GM12873 (cell line): ENCODE data around the gene AOAH.

ENCODE experiments used
- TF ChIP-seq, protein P1 (sequence below): IDR thresholded peaks from 2 replicates; pipeline ENCODE4 v1.5.1; 2012; ENCODE audit warnings: low read depth, mild to moderate bottlenecking, moderate library complexity, low read length, control low read depth; ENCODE audit not compliant: insufficient read depth; ENCODE audit errors: missing control alignments

The AOAH gene

DNA sequence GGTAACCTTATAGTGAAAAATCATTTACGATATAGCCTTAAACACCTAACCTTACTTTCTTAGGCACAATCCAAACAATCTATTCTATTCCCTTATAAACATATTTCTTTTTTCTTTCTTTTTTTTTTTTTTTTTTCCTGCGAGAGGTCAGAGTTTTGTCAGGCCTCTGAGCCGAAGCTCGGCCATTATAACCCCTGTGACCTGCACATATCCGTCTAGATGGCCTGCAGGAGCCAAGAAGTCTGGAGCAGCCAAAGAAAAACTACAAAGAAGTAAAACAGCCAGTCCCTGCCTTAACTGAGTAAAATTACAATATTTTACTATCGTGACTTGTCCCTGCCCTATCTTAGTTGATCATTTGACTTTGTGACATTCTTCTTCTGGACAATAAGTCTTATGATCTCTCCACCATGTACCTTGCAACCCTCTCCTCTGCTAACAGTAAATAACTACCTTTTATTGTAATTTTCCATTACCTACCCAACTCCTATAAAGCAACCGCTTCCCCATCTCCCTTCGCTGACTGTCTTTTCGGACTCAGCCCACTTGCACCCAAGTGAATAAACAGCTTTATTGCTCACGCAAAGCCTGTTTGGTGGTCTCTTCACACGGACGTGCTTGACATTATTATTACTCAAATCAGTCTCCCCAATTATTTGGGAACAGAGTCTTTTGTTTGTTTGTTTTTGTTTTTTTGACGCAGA is 64.5 kb downstream of the AOAH start:
- TF ChIP-seq, protein P1, sequence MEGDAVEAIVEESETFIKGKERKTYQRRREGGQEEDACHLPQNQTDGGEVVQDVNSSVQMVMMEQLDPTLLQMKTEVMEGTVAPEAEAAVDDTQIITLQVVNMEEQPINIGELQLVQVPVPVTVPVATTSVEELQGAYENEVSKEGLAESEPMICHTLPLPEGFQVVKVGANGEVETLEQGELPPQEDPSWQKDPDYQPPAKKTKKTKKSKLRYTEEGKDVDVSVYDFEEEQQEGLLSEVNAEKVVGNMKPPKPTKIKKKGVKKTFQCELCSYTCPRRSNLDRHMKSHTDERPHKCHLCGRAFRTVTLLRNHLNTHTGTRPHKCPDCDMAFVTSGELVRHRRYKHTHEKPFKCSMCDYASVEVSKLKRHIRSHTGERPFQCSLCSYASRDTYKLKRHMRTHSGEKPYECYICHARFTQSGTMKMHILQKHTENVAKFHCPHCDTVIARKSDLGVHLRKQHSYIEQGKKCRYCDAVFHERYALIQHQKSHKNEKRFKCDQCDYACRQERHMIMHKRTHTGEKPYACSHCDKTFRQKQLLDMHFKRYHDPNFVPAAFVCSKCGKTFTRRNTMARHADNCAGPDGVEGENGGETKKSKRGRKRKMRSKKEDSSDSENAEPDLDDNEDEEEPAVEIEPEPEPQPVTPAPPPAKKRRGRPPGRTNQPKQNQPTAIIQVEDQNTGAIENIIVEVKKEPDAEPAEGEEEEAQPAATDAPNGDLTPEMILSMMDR: no peak

DNA sequence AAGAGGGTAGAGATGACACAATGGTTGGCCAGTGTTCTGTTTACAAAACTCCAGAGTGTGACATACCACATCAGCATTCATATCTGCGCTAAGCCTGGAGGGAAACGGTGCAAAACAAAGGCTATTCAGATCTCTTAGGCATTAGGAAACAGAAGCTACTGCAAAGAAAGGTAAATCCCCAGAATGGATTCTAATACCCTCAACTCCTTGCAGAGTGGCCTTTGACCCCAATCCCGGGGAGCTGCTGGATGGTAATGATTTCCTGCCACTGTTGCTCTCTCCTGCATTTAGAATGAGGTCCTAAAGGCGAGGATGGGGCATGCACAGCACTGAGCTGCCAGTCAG is 65.2 kb downstream of the AOAH start:
- TF ChIP-seq, protein P1: no peak

- TF ChIP-seq, protein P1: no peak
These were observed 65.7 kb downstream of the AOAH start for GRCh38 chr7:36658335-36659171.

- TF ChIP-seq, protein P1: no peak
These were observed 67.1 kb downstream of the AOAH start for GRCh38 chr7:36657036-36657660.

DNA sequence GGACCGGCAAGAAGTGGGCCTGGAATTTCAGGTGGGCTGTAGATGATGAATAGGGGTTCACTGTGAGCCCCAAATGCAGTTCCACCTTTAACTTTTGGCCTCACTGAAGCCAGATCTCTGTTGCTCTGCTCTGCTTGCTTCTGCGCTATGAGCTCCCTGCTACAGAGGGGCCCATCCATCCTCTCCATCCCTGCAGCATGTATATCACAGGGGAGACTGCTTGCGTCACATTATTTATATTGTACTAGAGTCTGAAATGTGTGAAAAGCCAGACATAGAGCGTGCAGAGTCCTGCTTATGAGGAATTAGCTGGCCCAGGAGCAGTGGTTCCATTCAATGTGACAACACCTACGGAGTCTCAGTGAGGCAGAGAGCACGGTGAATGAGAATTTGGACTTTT is 69.9 kb downstream of the AOAH start:
- TF ChIP-seq, protein P1: no peak

DNA sequence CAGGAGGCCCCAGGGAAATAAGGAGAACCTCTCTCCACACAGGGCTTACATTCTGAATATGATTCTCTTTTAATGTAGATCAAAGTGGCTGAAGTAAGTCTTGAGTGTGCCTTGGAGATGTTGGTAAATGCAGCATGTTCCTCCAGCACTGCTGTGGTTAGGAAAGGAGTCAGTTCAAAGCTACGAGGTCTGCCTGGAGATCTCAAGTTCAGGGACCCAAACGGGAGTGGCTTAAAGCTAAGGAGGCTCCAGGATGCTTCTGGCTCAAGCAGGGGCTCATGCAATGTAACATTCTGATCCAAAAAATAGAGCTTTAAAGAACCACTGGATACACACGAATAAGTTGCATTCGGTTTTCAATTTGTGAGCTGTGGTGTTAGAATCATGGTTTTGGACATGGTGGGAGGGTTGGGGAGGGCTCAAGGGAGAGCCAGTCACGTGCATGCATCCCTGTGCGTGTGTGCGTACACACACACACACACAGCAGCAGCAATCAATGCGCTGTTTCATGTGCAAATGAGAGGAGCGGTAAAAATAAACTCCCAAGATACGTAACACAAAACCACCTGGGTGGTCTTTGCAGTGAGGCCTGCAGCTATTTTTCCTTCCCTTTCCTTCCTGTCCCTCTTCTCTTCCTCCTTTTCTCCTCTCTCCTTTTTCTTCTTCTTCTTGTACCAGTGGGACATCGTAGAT is 70.5 kb downstream of the AOAH start:
- TF ChIP-seq, protein P1: no peak

DNA sequence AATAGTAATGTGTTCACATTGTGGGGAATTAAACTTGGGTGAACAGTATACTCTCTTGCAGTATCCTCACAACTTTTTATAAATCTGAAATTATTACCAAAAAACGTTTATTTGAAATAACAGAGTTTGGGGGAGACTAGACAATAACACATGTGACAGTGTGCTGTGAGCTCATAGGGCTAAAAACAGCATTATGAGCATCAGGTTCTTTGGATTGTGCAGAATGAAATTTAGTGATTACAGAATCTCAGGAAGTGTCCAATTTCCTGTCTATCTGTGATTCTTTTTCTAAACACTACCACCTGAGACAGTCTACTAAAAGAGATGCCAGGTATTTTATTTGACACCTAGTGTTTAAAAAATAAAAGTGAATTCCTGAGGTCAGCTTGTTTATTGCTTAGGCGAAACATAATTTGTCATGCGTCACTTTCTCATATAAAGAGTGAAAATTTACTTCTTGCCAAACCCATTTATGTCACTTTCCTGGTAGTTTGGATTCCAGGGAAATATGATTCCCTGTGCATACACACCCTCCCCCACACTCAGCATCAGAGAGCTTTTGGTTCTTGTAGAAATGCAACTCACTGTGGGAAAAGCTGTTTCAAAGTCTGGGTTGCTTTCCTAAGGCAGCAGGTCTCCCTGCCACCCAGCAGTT is 71.2 kb downstream of the AOAH start:
- TF ChIP-seq, protein P1: no peak
